HUES6 (cell line): ENCODE results near the gene GNAO1.

ENCODE experiments used
- H3K27ac ChIP-seq: 2 replicates; pipeline ENCODE4 v1.7.0; 2013; ENCODE audit warnings: low read depth, mild to moderate bottlenecking, low read length, inconsistent platforms
- H3K27me3 ChIP-seq: 2 replicates; pipeline ENCODE4 v1.6.1; 2013; ENCODE audit warnings: low read length; ENCODE audit not compliant: control insufficient read depth, insufficient read depth
- H3K36me3 ChIP-seq: 2 replicates; pipeline ENCODE4 v1.6.1; 2013; ENCODE audit warnings: low read length; ENCODE audit not compliant: control insufficient read depth, insufficient read depth
- H3K4me1 ChIP-seq: 2 replicates; pipeline ENCODE4 v1.6.1; 2013; ENCODE audit warnings: low read length; ENCODE audit not compliant: control insufficient read depth, insufficient read depth
- H3K4me3 ChIP-seq: 2 replicates; pipeline ENCODE4 v1.5.1; 2013; ENCODE audit warnings: low read depth, low read length
- H3K9ac ChIP-seq: one replicate; pipeline ENCODE4 v1.6.1; 2013; ENCODE audit warnings: mild to moderate bottlenecking, low read length
- H3K9me3 ChIP-seq: 2 replicates; pipeline ENCODE4 v1.6.1; 2013; ENCODE audit warnings: low read depth, low read length; ENCODE audit not compliant: control insufficient read depth, insufficient read depth

GNAO1 gene

DNA sequence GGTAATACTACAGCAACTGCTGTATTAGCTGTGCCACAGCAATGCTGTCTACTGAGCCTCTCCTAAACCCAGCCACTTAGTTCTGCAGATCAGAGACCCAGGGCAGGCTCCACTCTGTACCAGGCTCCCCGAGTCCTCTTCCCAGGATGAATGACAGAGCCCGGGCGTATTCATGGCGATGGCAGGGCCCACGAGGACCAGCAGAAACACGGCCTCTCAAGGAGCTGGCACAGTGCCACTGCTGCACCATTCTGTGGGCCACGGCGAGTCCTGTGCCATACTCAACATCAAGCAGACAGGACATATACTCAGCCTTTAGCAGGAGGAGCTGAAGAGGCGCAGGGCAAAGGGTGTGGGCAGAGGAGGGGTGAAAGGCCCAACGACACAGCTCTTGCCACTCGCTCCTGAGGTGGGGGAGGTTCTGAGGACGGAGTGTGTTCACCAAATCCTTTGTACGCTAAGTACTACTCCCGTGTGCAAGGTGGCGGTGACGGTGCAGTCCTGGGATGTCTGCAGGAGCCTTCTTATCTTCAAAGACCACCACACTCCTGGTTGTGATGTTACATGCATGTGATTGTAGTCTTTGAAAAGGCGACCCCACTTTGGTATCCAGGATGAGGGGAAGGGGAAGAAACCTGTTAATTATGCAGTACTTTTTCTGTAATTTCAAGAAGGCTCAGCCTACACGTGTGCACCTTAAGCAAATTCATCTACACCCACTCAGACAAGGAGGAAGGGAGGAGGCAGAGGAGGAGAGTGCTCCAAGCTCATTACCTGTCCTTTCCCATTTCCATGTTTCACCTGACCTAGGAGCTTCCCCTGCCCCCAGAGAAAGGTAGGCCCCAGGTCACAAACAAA is 136.0 kb downstream of the GNAO1 start:
- H3K9ac ChIP-seq = no peak overlapping the region
- H3K36me3 ChIP-seq = no peaks in the 10 kb centered on the region
- H3K4me1 ChIP-seq = no peaks in the 10 kb centered on the region
- no peak overlapping the region for H3K4me3 ChIP-seq
- no peaks in the 10 kb centered on the region for H3K9me3 ChIP-seq
- no peaks in the 10 kb centered on the region for H3K27me3 ChIP-seq
- no peak overlapping the region for H3K27ac ChIP-seq

DNA sequence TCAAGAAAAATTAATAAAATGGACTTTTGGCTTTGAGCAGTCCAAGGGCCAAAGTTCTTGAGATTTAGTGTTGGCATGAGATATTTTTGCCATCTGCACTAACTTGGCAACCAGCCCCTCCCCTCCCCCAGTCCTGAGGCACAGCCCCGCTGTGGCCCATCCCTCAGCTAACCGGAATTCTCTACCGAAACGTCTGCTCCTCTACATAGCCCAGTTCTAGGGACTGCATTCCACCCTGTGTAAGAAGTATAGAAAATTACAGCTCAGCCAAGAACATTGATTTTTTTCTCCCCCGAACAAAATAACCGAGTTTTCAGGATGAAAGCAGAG is 136.6 kb downstream of the GNAO1 start:
- Histone ChIP-seq H3K9ac (no peak overlapping the region), H3K4me1 (no peaks in the 10 kb centered on the region), H3K4me3 (no peak overlapping the region), H3K9me3 (no peaks in the 10 kb centered on the region), H3K27me3 (no peaks in the 10 kb centered on the region), H3K36me3 (no peaks in the 10 kb centered on the region), H3K27ac (no peak overlapping the region)

DNA sequence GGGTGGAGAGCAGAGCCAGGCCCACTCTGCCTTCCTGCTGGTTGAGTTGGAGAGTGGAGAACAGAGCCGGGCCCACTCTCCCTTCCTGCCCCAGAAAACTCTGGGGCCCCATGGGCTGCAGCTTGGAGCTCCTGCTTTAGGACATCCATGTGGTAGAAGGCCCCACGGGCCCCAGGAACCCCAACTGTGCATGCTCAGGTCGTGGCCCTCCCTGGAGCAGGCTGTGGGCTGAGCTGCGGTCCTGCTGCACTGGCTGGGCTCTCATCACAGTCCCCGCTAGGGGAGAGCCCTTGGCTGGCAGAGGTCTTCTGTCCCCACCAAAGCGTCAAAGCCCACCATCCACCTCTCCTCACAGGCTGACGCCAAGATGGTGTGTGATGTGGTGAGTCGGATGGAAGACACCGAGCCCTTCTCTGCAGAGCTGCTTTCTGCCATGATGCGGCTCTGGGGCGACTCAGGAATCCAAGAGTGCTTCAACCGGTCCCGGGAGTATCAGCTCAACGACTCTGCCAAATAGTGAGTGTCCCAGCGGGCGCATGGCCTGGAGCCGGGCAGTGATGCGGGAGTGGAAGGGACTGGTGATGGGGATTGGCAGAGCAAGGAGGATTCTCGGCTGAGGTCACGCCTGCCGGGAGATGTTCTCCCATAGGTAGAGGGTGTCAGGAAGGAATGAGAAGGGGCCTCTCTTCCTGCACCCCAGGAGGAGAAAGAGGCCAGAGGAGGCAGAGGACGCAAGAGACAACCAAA is 137.2 kb downstream of the GNAO1 start:
- Histone ChIP-seq H3K9ac (no peak overlapping the region), H3K27ac (no peak overlapping the region), H3K36me3 (no peaks in the 10 kb centered on the region), H3K27me3 (no peaks in the 10 kb centered on the region), H3K4me1 (no peaks in the 10 kb centered on the region), H3K9me3 (no peaks in the 10 kb centered on the region), H3K4me3 (no peak overlapping the region)

DNA sequence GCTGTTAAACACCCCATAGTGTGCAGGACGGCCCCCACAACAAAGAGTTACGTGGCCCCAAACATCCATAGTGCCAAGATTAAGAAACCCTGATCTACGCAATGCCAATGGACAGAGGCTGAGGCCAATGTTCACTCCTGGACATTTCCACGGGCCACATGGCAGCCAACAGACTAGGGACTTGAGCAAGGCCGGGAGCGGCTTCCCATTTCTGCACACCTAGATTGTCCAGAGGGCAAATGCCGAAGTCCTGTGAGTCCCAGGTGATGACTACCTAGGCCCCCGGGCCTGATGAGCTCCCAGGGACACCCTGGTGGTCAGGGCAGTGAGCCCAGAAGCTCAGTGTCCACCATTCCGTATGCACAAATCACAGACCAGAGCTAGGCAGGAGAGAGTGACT is 138.6 kb downstream of the GNAO1 start:
- H3K9me3 ChIP-seq = no peaks in the 10 kb centered on the region
- H3K4me3 ChIP-seq = no peak overlapping the region
- peaks cover under 1% of the 10 kb centered on the region; the same call in 1 of the 2 replicates for H3K4me1 ChIP-seq
- no peak overlapping the region for H3K9ac ChIP-seq
- no peaks in the 10 kb centered on the region for H3K27me3 ChIP-seq
- H3K27ac ChIP-seq = no peak overlapping the region
- H3K36me3 ChIP-seq = no peaks in the 10 kb centered on the region

DNA sequence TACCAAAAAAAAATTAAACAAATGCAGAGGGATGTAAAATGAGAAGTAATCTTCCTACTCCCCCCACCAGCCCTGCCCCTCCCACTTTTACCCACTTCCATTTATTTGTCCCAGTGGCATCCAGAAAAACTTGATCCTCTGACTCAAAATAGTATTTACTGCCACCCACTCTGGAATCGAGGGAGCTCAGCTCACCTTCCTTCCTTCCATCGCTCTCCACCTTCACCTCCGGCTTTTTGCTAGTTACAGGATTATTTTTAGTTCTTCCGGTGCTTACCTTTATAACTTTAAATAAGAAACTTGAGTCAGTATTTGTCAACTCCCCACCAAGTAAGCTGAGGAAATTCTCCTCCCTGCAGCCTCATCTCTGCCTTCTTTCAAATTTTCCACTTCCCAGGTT is 139.2 kb downstream of the GNAO1 start:
- no peak overlapping the region for H3K27ac ChIP-seq
- no peaks in the 10 kb centered on the region for H3K36me3 ChIP-seq
- H3K4me3 ChIP-seq = no peak overlapping the region
- no peaks in the 10 kb centered on the region for H3K9me3 ChIP-seq
- H3K4me1 ChIP-seq = peaks cover 7% of the 10 kb centered on the region; the same call in 1 of the 2 replicates
- no peak overlapping the region for H3K9ac ChIP-seq
- H3K27me3 ChIP-seq = no peaks in the 10 kb centered on the region

DNA sequence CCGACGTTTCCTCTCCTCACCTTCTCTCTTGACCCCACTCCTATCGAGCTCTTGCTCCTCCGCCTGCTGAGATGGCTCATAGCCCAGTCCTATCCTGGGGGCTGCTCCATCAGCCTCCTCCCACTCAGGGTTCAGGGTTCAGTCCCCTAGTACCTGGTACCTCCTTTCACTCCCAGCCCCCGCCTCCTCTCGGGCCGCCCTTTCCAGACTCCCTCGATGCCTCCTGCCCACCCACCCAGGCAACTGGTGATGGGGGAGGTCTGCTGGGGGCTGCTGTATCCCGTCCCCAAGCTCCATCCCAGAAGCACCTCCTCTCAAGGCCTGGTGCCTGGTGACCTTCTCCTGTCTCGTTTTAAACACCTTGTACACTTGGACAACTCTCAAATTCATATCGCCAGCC is 140.1 kb downstream of the GNAO1 start:
- H3K9ac ChIP-seq = no peak overlapping the region
- no peak overlapping the region for H3K27ac ChIP-seq
- no peaks in the 10 kb centered on the region for H3K27me3 ChIP-seq
- H3K4me1 ChIP-seq = peaks cover 10% of the 10 kb centered on the region; the same call in 1 of the 2 replicates
- H3K9me3 ChIP-seq = no peaks in the 10 kb centered on the region
- no peaks in the 10 kb centered on the region for H3K36me3 ChIP-seq
- no peak overlapping the region for H3K4me3 ChIP-seq

DNA sequence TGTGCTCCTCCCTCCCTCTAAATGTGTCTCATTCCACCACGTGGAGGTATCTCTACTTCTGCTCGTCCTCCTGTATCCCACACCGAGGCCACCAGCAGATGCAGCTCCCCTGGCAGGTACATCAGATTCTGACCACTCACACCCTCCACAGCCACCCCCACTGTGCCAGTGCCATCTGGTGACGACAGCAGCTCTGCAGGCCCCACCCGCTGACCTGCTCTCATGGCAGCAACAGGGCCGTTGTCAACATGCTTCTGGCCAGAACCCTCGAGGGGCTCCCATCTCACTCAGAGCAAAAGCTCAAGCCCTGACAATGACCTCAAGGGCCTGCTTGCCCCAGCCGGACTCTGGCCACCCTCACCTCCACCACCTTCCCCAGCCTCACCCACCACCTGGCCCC is 140.6 kb downstream of the GNAO1 start:
- peaks cover 10% of the 10 kb centered on the region; the same call in 1 of the 2 replicates for H3K4me1 ChIP-seq
- H3K9ac ChIP-seq = no peak overlapping the region
- H3K9me3 ChIP-seq = no peaks in the 10 kb centered on the region
- no peak overlapping the region for H3K27ac ChIP-seq
- no peak overlapping the region for H3K4me3 ChIP-seq
- H3K27me3 ChIP-seq = no peaks in the 10 kb centered on the region
- H3K36me3 ChIP-seq = no peaks in the 10 kb centered on the region

DNA sequence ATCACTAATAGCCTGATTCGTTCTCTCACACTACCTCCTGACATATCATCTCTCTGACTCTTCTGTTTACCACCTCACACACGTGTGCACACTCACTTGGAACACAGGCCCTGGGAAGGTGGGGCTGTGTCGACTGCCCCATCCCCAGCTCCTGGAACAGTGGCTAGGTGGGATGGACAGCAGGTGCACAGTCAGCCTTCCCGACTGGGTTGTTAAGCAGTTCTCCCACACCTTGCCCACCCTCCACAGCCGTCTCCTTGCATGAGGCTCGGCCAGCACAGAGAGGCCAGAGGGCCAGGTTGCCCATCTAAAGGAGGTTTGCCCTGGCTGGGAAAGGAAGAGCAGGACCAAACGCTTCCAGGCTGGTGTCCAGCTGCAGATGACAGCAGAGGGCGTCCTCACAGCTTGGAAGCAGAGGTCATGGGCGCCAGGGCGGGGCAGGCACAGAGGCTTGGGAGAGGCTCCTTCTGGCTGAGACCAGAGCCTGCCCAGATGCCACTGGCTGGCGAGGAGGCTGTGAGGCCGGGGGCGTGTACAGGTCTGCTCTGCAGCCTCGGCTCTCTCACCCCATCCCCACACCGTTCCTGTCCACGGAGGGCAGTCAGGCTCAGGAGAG is 141.3 kb downstream of the GNAO1 start:
- no peak overlapping the region for H3K4me3 ChIP-seq
- H3K9ac ChIP-seq = no peak overlapping the region
- no peaks in the 10 kb centered on the region for H3K36me3 ChIP-seq
- H3K27me3 ChIP-seq = no peaks in the 10 kb centered on the region
- no peaks in the 10 kb centered on the region for H3K9me3 ChIP-seq
- H3K4me1 ChIP-seq = peaks cover 10% of the 10 kb centered on the region; the same call in 1 of the 2 replicates
- no peak overlapping the region for H3K27ac ChIP-seq

DNA sequence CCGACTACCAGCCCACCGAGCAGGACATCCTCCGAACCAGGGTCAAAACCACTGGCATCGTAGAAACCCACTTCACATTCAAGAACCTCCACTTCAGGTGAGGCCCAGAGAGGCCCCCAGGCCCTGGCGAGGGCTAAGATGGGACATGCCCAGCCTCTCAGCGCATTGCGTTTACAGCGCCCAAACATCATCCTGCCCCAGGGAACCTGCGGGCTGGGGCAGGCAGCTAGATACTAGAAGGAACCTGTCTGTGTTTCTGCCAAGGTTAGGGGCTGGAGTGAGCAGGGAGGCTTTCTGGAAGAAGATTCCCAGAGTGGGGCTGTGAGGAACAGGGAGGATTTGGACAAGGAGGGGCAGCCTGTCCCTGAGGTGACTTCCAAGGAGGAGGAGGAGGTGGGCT is 143.5 kb downstream of the GNAO1 start:
- H3K4me3 ChIP-seq = no peak overlapping the region
- H3K9me3 ChIP-seq = no peaks in the 10 kb centered on the region
- no peak overlapping the region for H3K9ac ChIP-seq
- peaks cover 10% of the 10 kb centered on the region; the same call in 1 of the 2 replicates for H3K4me1 ChIP-seq
- H3K27me3 ChIP-seq = no peaks in the 10 kb centered on the region
- H3K36me3 ChIP-seq = no peaks in the 10 kb centered on the region
- H3K27ac ChIP-seq = no peak overlapping the region

DNA sequence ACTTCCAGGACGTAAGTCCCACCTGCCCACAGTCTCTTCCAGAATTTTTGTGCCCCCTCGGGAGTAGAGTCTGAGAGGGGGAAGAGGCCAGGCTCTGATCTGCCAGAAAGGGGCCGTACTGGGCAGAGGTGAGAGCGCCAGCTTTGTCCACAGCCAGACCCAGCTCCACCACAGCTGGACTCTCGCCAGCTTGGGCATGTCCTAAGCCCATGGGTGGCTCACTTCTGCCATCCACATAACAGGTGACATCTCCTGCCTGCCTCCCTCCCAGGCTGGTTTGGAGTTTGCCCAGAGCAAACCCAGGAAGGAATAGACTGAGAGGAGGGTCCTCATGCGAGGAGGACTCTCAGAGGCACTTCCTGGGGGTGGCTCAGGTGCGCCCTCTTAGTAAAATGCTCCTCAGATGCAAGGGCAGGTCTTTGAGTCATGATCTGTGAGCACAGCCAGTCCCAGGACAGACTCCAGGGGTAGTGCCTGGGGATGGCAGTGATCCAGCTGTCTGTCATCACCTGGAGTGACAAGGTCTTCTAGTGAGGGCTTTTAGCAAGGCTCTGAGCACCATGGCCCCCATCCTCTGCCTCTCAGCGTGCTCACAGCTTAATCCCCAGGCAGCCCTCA is 144.9 kb downstream of the GNAO1 start:
- H3K27ac ChIP-seq = no peak overlapping the region
- no peaks in the 10 kb centered on the region for H3K36me3 ChIP-seq
- H3K4me1 ChIP-seq = peaks cover 10% of the 10 kb centered on the region; the same call in 1 of the 2 replicates
- H3K9ac ChIP-seq = no peak overlapping the region
- H3K27me3 ChIP-seq = no peaks in the 10 kb centered on the region
- no peaks in the 10 kb centered on the region for H3K9me3 ChIP-seq
- no peak overlapping the region for H3K4me3 ChIP-seq
